Nephron (organoid): ENCODE data around the gene SHC1.

ENCODE experiments used
- H3K27ac Mint-ChIP-seq, 3 experiments: 2 replicates each; pipeline ENCODE4 v1.8.0; 2020; ENCODE audit warnings: mixed read lengths in 3 of 3, mild to moderate bottlenecking in 2 of 3, moderate library complexity in 1 of 3
- H3K27me3 Mint-ChIP-seq: 2 replicates; pipeline ENCODE4 v1.8.0; 2021; ENCODE audit warnings: low read depth, mild to moderate bottlenecking, moderate library complexity, mixed read lengths
- H3K36me3 Mint-ChIP-seq: 2 replicates; pipeline ENCODE4 v1.8.0; 2020; ENCODE audit warnings: low read depth, mixed read lengths
- H3K4me1 Mint-ChIP-seq: 2 replicates; pipeline ENCODE4 v1.8.0; 2020; ENCODE audit warnings: mixed read lengths
- H3K4me3 Mint-ChIP-seq, 3 experiments: 2 replicates each; pipeline ENCODE4 v1.8.0; 2020; ENCODE audit warnings: mild to moderate bottlenecking in 3 of 3, mixed read lengths in 3 of 3, moderate library complexity in 2 of 3
- H3K9me3 Mint-ChIP-seq: 2 replicates; pipeline ENCODE4 v1.8.0; 2020; ENCODE audit warnings: mixed read lengths
- TF ChIP-seq, protein P1 (sequence below), 3 experiments: fragments of 200-600 bp; sonication (generic); IDR thresholded peaks; one replicate each; pipeline ENCODE4 v1.5.0; 2021; ENCODE audit warnings: antibody characterized with exemption in 3 of 3; ENCODE audit not compliant: unreplicated experiment in 3 of 3

Gene SHC1

DNA sequence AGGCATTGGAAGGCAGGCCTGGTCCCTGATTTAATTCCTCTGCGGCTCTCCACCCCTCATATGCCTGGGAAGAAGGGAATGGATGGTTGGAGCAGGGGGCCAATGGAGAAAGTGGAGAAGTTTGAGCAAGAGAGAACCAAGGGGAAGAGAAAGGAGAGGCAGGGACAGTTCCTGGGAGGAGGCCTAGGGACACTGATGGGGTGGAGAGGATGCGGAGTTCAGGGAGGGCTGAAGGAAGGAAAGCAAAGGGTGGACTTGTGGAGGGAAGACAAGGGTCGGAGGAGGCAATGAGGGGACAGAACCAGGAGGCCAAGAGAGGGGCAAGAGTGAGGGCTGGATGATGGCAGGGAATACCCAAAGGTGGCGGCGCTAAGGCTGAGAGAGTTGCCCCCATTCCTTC lies 39.2 kb upstream of the SHC1 start:
- H3K27me3 Mint-ChIP-seq: no peaks in the 10 kb centered on the region
- H3K9me3 Mint-ChIP-seq: no peaks in the 10 kb centered on the region

DNA sequence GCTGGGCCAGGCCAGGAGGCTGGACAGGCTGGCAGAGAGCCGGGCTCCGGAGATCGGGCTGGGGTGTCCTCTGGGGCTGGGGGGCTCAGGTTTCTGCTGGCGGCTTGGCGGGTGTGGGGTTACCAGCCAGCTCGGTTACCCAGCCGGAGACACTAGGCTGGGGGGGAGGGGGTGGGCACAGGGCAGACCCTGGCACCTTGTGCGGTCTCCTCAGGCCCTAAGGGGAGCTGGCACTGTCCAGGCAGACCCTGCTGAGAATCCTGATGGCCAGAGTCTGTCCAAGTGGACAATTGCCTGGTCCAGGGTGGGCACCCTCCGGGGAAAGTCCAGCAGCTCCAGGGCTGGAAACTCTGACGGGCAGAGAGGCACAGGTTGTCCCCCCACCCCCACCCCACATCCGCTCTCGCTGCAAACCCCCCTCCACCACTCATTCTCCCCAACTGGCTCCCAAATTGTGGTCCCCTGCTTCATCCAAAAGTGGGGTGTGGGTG lies 38.7 kb upstream of the SHC1 start:
- Mint-ChIP-seq H3K9me3 (no peaks in the 10 kb centered on the region), H3K27me3 (no peaks in the 10 kb centered on the region), H3K36me3 (no peaks in the 10 kb centered on the region), H3K4me3 (no peak overlapping the region), H3K27ac (no peak overlapping the region), H3K4me1 (peaks cover 19% of the 10 kb centered on the region)
- TF ChIP-seq, protein P1, sequence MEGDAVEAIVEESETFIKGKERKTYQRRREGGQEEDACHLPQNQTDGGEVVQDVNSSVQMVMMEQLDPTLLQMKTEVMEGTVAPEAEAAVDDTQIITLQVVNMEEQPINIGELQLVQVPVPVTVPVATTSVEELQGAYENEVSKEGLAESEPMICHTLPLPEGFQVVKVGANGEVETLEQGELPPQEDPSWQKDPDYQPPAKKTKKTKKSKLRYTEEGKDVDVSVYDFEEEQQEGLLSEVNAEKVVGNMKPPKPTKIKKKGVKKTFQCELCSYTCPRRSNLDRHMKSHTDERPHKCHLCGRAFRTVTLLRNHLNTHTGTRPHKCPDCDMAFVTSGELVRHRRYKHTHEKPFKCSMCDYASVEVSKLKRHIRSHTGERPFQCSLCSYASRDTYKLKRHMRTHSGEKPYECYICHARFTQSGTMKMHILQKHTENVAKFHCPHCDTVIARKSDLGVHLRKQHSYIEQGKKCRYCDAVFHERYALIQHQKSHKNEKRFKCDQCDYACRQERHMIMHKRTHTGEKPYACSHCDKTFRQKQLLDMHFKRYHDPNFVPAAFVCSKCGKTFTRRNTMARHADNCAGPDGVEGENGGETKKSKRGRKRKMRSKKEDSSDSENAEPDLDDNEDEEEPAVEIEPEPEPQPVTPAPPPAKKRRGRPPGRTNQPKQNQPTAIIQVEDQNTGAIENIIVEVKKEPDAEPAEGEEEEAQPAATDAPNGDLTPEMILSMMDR (IDR thresholded peaks at IDR 0.05; ENCODE audit: unreplicated experiment in 3 of 3): no peak

More for the DNA sequence above, 39.2 kb upstream of the SHC1 start:
- TF ChIP-seq, protein P1 (IDR thresholded peaks at IDR 0.05; ENCODE audit: unreplicated experiment in 3 of 3): no peak
- H3K27ac Mint-ChIP-seq: no peak overlapping the region
- no peaks in the 10 kb centered on the region for H3K36me3 Mint-ChIP-seq
- peaks cover 17% of the 10 kb centered on the region for H3K4me1 Mint-ChIP-seq
- no peak overlapping the region for H3K4me3 Mint-ChIP-seq

DNA sequence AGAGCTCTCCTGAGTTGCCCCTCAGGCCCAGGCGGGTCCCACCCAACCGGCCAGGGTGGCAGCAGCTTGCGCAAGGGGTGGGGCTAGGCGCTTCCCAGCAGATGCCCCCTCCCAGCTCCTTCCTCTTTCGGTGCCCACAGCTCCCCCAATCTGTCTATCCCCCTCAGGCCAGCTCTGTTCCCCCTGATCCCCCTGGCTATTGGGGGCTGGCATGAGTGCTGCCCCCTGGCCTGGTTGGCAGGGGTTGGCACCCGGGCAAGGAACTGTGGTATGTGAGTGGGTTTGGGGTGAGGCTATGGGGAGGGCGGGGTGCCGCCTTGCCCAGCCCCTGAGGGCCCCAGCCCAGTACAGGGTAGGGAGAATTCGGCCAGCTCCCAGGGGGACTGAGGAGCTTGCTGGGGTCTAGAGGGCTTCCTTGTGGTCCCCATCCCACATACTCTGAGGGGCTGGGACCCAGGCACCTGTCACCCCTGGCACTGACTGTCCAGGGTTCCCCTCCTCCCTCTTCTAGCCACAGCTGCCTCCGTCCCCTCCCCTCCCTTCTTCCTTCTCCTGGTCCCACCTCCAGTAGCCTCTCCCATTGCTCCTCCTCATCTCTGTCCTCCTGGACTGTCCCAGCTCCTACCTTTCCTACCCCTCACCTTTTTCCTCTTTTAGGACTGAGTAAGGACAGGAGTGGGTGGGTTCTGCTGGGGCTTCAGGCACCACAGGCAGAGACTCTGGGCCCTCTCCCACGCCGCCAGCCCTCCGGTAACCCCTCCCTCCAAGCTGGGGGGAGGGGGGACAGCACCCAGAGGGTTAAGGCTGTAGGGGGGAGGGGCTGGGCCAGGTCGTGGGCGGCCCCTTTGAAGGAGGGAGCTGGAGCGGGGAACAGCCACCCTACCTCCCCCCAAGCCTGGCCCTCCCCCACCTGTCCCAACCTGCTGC lies 37.7 kb upstream of the SHC1 start:
- H3K27ac Mint-ChIP-seq: no peak overlapping the region
- peaks cover 22% of the 10 kb centered on the region for H3K4me1 Mint-ChIP-seq
- TF ChIP-seq, protein P1 (IDR thresholded peaks at IDR 0.05; ENCODE audit: unreplicated experiment in 3 of 3): no peak
- no peaks in the 10 kb centered on the region for H3K27me3 Mint-ChIP-seq
- H3K36me3 Mint-ChIP-seq: no peaks in the 10 kb centered on the region
- no peak overlapping the region for H3K4me3 Mint-ChIP-seq
- H3K9me3 Mint-ChIP-seq: no peaks in the 10 kb centered on the region

DNA sequence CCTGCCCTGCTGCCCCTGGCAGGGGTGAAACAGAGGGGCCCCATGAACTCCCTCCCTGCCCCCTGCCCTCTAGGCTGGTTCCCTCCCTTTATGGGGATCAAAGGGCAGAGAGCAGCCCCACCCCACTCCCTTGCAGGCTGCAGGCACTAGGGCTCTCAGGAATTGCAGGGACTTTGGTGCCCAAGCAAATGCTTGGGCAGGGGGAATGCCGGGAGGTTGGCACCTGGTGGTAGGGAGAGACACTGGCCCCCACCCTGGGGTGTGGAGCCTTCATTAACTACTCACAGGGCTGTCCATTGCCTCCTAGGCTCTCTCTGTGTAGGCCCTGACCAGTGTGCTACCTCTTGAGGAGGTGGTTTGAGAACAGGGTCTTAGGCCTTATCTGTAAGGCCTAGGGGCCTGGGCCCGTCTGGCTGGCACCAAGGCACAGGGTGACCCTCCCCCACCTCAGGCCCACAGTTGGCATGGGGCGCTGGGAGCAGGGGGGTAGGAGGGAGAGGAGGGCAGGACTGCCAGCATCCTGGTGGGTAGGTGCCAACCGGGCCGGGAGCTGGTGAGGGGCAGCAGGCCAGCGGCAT lies 36.8 kb upstream of the SHC1 start:
- no peak overlapping the region for H3K4me3 Mint-ChIP-seq
- H3K36me3 Mint-ChIP-seq: no peaks in the 10 kb centered on the region
- TF ChIP-seq, protein P1 (IDR thresholded peaks at IDR 0.05; ENCODE audit: unreplicated experiment in 3 of 3): no peak
- no peaks in the 10 kb centered on the region for H3K27me3 Mint-ChIP-seq
- no peaks in the 10 kb centered on the region for H3K9me3 Mint-ChIP-seq
- no peak overlapping the region for H3K27ac Mint-ChIP-seq
- H3K4me1 Mint-ChIP-seq: peaks cover 18% of the 10 kb centered on the region

DNA sequence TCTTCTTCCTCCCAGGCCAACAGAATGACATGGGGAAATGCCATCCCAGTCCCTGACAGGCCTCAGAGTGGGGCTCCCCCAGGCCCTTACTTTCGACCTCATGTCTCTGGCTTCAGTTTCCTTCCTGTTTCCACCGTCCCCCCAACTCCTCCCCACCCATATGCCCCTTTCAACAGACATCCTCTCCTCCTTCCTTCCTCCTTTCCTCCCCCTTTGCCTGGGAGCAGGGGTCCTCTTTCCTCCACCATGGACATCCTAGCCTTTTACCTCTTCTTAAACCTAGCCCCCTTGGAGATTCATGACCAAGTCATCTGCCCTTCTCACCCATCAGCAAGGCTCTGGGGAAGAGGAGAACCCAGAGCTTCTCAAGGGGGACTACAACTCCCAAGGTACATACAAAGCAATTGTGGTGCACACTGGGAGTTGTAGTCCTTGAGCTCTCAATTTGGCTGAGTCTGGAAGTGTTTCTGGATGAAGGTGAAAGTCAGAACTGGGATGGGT lies 36.1 kb upstream of the SHC1 start:
- Mint-ChIP-seq H3K4me3 (peak overlapping the region; percentile 57 to 73 (median 70)), H3K9me3 (no peaks in the 10 kb centered on the region)
- TF ChIP-seq, protein P1 (IDR thresholded peaks at IDR 0.05; ENCODE audit: unreplicated experiment in 3 of 3): no peak

More for the DNA sequence above, 36.1 kb upstream of the SHC1 start:
- H3K27ac Mint-ChIP-seq: peak overlapping the region; percentile 11 to 47 (median 11)
- peaks cover 18% of the 10 kb centered on the region for H3K4me1 Mint-ChIP-seq
- no peaks in the 10 kb centered on the region for H3K36me3 Mint-ChIP-seq
- no peaks in the 10 kb centered on the region for H3K27me3 Mint-ChIP-seq
